Measurements from ENCODE around the gene LAMB3.
A peak's percentile ranks its signal among the peaks of the same experiment; 100 is the strongest.

LAMB3 gene

GRCh38 chr1:209674957-209675564 lies 22.8 kb upstream of the LAMB3 start, which contains the start of gene G0S2 (continued):
- no peak for TF ChIP-seq BCL6B (tag by site-specific recombination; IDR thresholded peaks at IDR 0.05)
- no peak for TF ChIP-seq ZNF223 (tag by site-specific recombination; IDR thresholded peaks at IDR 0.05)
- 0 out of 2 replicates have a peak, but pooled peaks have one; percentile 7 for TF ChIP-seq MYNN (tag by site-specific recombination; IDR thresholded peaks at IDR 0.05; ENCODE audit: borderline replicate concordance)
- TF ChIP-seq ZNF843 (tag by site-specific recombination; IDR thresholded peaks at IDR 0.05) = peak; percentile 66; the same call in 1 of the 2 replicates
- TF ChIP-seq KLF9 (tag by site-specific recombination; IDR thresholded peaks at IDR 0.05; ENCODE audit: low read depth) = peak; percentile 53
- TF ChIP-seq KLF1 (tag by site-specific recombination; IDR thresholded peaks at IDR 0.05) = no peak
- TF ChIP-seq ZNF777 (tag by site-specific recombination; IDR thresholded peaks at IDR 0.05; ENCODE audit: borderline replicate concordance) = no peak
- no peak for TF ChIP-seq ZNF514 (tag by site-specific recombination; IDR thresholded peaks at IDR 0.05)
- TF ChIP-seq SP2 (tag by site-specific recombination; IDR thresholded peaks at IDR 0.05) = peak; percentile 49; the same call in 1 of the 2 replicates
- TF ChIP-seq PRDM2 (tag by site-specific recombination; IDR thresholded peaks at IDR 0.05; ENCODE audit: borderline replicate concordance) = no peak
- no peak for TF ChIP-seq ZNF645 (tag by site-specific recombination; IDR thresholded peaks at IDR 0.05)
- no peak for TF ChIP-seq SETDB1 (IDR thresholded peaks at IDR 0.05; ENCODE audit: insufficient read length, low read length)
- TF ChIP-seq ZNF776 (tag by site-specific recombination; IDR thresholded peaks at IDR 0.05; ENCODE audit: borderline replicate concordance) = no peak
- TF ChIP-seq ZNF324 (tag by site-specific recombination; IDR thresholded peaks at IDR 0.05) = peak; percentile 74; the same call in 1 of the 2 replicates
- no peak for TF ChIP-seq SCRT1 (tag by site-specific recombination; IDR thresholded peaks at IDR 0.05; ENCODE audit: borderline replicate concordance)
- no peak for TF ChIP-seq ZNF391 (tag by site-specific recombination; IDR thresholded peaks at IDR 0.05; ENCODE audit: borderline replicate concordance, low read depth)
- TF ChIP-seq ZNF571 (tag by site-specific recombination; IDR thresholded peaks at IDR 0.05) = no peak
- TF ChIP-seq ZSCAN23 (tag by site-specific recombination; IDR thresholded peaks at IDR 0.05) = no peak
- TF ChIP-seq PATZ1 (tag by site-specific recombination; IDR thresholded peaks at IDR 0.05) = peak; percentile 92
- no peak for TF ChIP-seq ZNF610 (tag by site-specific recombination; IDR thresholded peaks at IDR 0.05; ENCODE audit: borderline replicate concordance)
- no peak for TF ChIP-seq ZNF549 (tag by site-specific recombination; IDR thresholded peaks at IDR 0.05)
- TF ChIP-seq ZNF426 (tag by site-specific recombination; IDR thresholded peaks at IDR 0.05) = no peak
- TF ChIP-seq TCF7L2 (IDR thresholded peaks at IDR 0.05; ENCODE audit: borderline replicate concordance, low read depth, low read length) = no peak
- no peak for TF ChIP-seq ZNF121 (tag by site-specific recombination; IDR thresholded peaks at IDR 0.05)
- no peak; the same call in 1 of the 2 replicates for TF ChIP-seq ZBTB11 (tag by site-specific recombination; conservative IDR thresholded peaks at IDR 0.05; ENCODE audit: low read depth)
- TF ChIP-seq KLF10 (tag by site-specific recombination; IDR thresholded peaks at IDR 0.05) = no peak

Data from HEK293 (cell line).